HG02642 (cell line): Measurements from ENCODE around the gene SNTG2.
"Not testable (repeated sequence)": the region's sequence is repeated elsewhere in the genome, so short reads cannot be mapped to it uniquely, and the experiment has no call there.

ENCODE experiments used
- ATAC-seq: cut with Tn5 transposase; IDR thresholded peaks from one replicate; pipeline ENCODE4 v1.9.1; 2021; ENCODE audit warnings: mild to moderate bottlenecking; ENCODE audit not compliant: unreplicated experiment, poor library complexity

The SNTG2 gene

DNA sequence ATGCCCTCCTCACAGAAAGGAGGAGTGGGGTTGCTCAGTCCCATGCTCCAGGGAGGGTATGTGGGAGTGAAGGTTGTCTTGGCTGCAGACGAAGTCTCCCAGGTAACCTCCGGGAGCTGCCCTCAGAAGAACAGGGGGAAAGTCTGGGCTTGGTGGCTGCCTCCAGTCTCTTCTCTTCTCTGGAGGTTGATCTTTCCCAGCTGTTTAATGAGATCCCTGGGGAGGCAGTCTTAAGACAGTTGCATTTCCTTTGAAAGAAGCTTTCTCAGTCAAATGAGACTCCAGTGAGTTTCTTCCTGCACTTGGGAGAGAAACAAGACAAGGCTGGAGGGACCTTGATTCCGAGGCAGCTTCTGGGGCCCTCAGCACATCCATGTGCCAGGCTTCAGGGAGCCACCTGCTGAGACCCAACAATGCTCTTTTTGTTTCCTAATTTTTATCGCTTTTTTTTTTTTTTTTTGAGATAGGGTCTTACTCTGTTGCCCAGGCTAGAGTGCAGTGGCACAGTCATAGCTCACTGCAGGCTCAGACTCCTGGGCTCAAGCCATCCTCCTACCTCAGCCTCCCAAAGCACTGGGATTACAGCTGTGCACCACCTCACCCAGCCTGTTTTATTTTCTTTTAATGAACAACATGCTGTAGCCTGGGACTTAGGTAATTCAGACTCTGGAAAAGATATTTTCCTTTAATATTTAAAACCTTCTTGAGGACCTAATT is 390.9 kb downstream of the SNTG2 start:
- ATAC-seq = no peak

GRCh38 chr2:1348789-1349188 is 398.1 kb downstream of the SNTG2 start:
- no peak for ATAC-seq

DNA sequence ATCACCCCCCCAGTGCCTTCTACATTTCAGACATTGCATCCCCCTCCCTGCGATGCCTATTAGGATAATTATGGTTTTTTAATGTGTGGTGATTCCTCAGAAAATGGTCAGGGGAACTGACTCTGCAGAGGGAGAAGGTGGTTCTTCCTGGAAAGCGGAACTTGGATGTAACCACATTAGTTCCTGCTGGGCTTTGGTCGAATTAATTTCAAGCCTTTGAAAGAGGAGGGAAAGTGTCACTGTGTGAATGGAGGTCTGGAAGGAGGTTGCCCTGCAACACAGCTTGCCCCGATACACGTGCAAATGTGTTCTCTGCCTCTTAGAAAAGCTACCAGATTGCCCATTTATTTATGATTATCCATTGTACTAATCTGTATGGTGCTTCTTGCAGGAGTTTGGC is 399.5 kb downstream of the SNTG2 start:
- ATAC-seq = no peak

GRCh38 chr2:1353124-1353523 is 402.5 kb downstream of the SNTG2 start:
- no peak for ATAC-seq

DNA sequence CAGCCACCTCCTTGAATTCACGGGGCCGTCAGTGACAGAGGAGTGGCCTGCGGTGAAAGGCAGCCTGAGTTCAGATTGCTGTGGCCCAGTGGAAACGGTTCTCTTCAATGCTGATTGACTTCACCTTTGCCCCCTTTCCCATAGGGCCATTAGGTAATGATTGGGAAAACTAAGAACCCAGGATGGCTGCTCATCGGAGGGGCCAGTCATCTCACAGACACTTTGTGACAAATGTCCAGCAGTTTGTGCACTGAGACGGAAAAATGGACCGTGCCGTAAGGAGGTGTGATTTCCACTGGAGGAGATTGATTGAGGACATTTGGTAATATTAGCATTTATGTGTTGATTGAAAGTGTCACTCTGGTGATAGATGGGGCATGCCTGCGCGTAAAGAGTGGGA is 402.9 kb downstream of the SNTG2 start:
- no peak for ATAC-seq

DNA sequence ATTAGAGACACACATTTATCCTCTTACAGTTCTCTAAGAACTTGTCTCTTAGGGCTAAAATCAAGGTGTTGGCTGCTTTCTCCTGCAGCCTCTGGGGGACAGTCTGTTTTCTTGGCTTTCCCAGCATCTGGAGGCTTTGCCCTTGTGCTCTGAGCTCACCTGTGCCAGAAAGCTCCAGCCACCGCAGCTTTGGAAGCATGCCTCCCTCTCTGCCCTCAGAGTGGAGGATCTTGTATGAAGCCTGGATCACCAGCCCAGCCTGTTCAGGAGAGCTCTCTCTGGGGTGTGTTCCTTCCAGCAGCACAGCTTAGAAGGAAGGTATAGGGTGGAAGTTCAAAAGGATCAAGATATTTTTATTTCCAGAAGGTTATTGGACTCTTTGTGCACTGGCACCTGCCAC is 409.5 kb downstream of the SNTG2 start:
- no peak for ATAC-seq

DNA sequence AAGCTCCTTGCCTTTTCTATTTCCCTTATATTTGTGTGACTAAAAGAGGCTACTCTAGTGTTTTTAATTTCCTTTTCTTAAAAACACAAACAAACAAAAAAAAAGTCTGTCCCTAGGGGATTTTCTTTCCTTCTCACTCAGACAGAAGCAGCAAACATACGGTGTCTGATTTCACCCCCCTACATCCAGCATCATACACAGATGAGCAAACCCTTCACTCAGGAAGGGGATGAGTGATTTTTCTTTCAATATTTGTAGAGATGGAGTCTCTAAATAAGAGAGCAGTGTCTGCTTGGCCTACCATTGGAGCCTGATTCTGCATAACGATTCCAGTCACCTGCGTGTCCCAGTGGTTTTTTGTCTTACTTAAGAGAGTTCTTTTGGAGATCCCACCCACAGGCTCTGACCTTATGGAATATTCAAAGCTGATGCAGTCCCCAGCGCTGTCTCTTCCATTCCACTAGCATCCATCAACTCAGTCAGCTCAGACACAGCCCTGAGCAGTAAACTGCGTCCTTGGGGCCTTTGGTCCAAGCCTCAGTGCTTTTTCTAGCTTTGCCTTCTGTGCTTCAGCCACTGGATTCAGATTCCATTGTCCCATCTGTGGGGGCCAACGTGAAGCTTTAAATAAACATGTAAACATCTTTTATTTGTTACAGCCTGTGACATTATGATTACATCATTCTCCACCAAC is 410.1 kb downstream of the SNTG2 start:
- ATAC-seq = no peak

GRCh38 chr2:1363367-1363766 is 412.7 kb downstream of the SNTG2 start:
- ATAC-seq = no peak

- ATAC-seq = no peak
Observed at GRCh38 chr2:1366546-1367134, 416.0 kb downstream of the SNTG2 start.

DNA sequence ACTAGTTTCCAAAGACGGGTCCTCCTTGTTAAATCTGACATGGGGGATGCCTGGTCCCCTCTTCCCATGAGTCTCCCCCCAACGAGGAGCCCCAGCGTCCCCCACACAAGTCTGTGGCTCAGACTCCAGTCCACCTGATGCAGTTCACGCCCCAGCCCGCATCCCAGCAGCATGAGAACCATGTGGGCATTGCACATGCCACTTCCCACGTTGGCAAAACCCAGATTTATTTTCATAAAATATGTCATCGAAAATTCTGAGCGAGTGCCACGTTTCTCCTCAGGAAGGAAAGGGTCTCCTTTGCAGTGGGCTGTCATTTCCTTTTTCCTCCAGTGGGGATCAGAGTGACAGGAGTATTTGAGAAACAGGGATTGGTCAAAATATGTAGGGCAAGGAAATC is 417.0 kb downstream of the SNTG2 start:
- no peak for ATAC-seq

GRCh38 chr2:1369905-1370304 is 419.3 kb downstream of the SNTG2 start:
- ATAC-seq = no peak

GRCh38 chr2:1370461-1370860 is 419.8 kb downstream of the SNTG2 start:
- no peak for ATAC-seq

GRCh38 chr2:1371082-1371481 is 420.4 kb downstream of the SNTG2 start:
- no peak for ATAC-seq

DNA sequence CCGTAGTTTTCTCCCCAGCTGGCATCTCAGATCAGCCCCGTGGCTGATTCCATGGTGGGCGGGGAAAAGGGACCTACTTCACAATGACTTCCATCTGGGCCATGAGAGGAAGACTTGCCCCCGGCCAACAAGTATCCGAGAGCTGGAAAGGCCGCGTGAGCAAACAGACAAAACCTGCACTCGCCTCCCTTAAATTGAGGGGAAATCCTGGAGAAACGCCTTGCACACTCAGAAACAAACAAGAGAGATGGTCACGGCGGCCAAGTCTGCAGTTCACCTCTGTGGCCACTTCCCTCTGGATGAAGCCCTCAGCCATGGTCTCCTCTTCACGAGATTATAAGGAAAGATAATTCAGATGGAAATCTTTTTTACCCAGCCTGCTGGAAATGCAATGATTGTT is 423.2 kb downstream of the SNTG2 start:
- ATAC-seq = no peak

DNA sequence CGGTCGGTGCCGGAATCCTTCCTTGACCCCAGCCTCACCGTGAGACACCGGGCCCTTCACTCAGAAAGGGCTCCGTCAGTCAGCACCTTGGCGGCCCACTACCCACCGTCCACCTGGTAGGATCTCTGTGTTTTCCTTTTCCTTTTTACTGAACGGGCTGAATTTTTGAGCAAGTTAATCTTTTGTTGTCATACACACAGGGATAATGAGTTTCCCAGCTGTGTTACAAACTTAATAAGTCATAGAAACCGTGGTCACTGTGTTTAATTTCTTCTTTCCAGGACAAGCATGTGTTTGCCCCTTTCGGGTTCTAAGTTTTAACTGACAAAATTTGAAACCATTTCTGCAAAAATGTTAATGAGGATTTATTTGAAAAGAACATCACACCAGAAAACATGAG is 423.6 kb downstream of the SNTG2 start:
- ATAC-seq = no peak

DNA sequence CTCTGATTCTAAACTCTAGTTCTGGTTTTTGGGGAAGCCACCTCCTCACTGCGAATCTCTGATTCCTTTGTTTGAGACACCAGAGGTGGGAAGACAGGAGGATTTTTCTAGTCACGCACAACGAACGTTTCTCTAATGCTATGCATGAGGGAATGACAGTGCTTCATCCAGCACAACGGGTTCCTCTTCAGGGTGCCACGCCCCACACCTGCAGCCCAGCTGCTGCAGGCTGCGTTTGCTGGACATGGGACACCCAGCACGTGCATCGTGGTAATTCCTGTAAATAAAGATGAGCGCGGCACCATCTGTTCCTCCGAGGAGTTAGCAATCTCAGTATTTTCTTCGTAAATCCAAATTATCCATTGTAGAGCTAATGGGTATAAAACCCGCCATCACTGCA is 425.1 kb downstream of the SNTG2 start:
- no peak for ATAC-seq

GRCh38 chr2:1377473-1377872 is 426.8 kb downstream of the SNTG2 start:
- no peak for ATAC-seq

GRCh38 chr2:1378456-1379150 is 428.0 kb downstream of the SNTG2 start:
- ATAC-seq = no peak

DNA sequence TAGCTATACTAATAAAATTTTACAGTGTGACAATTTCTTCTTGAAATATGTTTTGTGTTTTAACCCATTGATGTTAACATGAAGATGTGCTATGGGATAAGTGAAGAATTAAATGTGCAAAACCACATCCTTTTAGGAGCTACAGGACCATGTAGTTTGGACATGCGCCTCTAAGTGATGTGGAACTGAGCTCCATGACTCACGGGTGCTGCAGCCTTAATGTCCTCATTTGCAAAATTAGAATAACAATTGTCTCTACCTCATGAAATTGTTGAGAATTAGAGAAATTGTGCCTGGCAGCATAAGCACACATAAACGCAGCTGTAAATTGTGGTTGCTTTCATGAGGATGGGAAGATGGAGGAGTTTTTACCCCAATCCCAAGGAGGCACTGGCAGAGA is 431.0 kb downstream of the SNTG2 start:
- no peak for ATAC-seq

- not testable (repeated sequence) for ATAC-seq
Observed at GRCh38 chr2:1387954-1388725, 437.5 kb downstream of the SNTG2 start.
